DOHH2 (cell line): Measurements from ENCODE around the gene SPOCD1.
A peak's percentile ranks its signal among the peaks of the same experiment; 100 is the strongest.
"Not testable (repeated sequence)": the region's sequence is repeated elsewhere in the genome, so short reads cannot be mapped to it uniquely, and the experiment has no call there.

Source experiments
- H3F3A ChIP-seq: fragments of 200-600 bp; sonication (generic), shearing (Covaris generic); 2 replicates; pipeline ENCODE4 v1.6.0; 2016; ENCODE audit warnings: antibody characterized with exemption, mild to moderate bottlenecking; ENCODE audit not compliant: control insufficient read depth, insufficient read depth
- H3K27ac ChIP-seq: fragments of 200-600 bp; sonication (generic); 2 replicates; pipeline ENCODE4 v1.5.1; 2014; ENCODE audit warnings: low read depth, mild to moderate bottlenecking, low read length, moderate library complexity
- H3K27me3 ChIP-seq: fragments of 200-600 bp; sonication (generic); 2 replicates; pipeline ENCODE4 v1.6.1; 2014; ENCODE audit warnings: mild to moderate bottlenecking, low read length, mixed read lengths; ENCODE audit not compliant: control insufficient read depth
- H3K36me3 ChIP-seq: fragments of 200-600 bp; sonication (generic); 2 replicates; pipeline ENCODE4 v1.6.1; 2014; ENCODE audit warnings: mild to moderate bottlenecking, low read length, moderate library complexity, mixed read lengths; ENCODE audit not compliant: control insufficient read depth
- H3K4me1 ChIP-seq: fragments of 200-600 bp; sonication (generic); 2 replicates; pipeline ENCODE4 v1.6.1; 2014; ENCODE audit warnings: mild to moderate bottlenecking, low read length, mixed read lengths; ENCODE audit not compliant: control insufficient read depth
- H3K4me2 ChIP-seq: fragments of 200-600 bp; sonication (generic); 2 replicates; pipeline ENCODE4 v1.6.0; 2014; ENCODE audit warnings: mild to moderate bottlenecking, low read length, moderate library complexity
- H3K4me3 ChIP-seq: fragments of 200-600 bp; sonication (generic); 2 replicates; pipeline ENCODE4 v1.5.1; 2014; ENCODE audit warnings: mild to moderate bottlenecking, low read length, mixed read lengths
- H3K79me2 ChIP-seq: fragments of 200-600 bp; sonication (generic); 2 replicates; pipeline ENCODE4 v1.6.1; 2014; ENCODE audit warnings: mild to moderate bottlenecking, low read length, mixed read lengths; ENCODE audit not compliant: control insufficient read depth
- H3K9me2 ChIP-seq: fragments of 200-600 bp; sonication (generic); replicated peaks from 2 replicates; pipeline ENCODE4 v1.6.1; 2014; ENCODE audit warnings: mild to moderate bottlenecking, low read length, mixed read lengths; ENCODE audit not compliant: control insufficient read depth
- H3K9me3 ChIP-seq: fragments of 200-600 bp; sonication (generic); 2 replicates; pipeline ENCODE4 v1.6.1; 2014; ENCODE audit warnings: antibody characterized with exemption, low read length, mixed read lengths; ENCODE audit not compliant: control insufficient read depth, insufficient read depth
- H4K20me1 ChIP-seq: fragments of 200-600 bp; sonication (generic); 2 replicates; pipeline ENCODE4 v1.6.0; 2014; ENCODE audit warnings: low read depth, mild to moderate bottlenecking, antibody characterized with exemption, low read length, moderate library complexity; ENCODE audit not compliant: control insufficient read depth, insufficient read depth
- CTCF ChIP-seq: fragments of 200-600 bp; sonication (generic); IDR thresholded peaks from one replicate; pipeline ENCODE4 v1.5.1; 2014; ENCODE audit warnings: antibody characterized with exemption, mild to moderate bottlenecking, low read depth, low read length; ENCODE audit not compliant: poor library complexity, severe bottlenecking
- EZH2phosphoT487 ChIP-seq: fragments of 200-600 bp; sonication (generic); IDR thresholded peaks from 2 replicates; pipeline ENCODE4 v1.6.1; 2017; ENCODE audit warnings: borderline replicate concordance, mild to moderate bottlenecking, antibody characterized with exemption, low read length, moderate library complexity, mixed read lengths

The SPOCD1 gene

GRCh38 chr1:31828341-31828740 lies 12.5 kb upstream of the SPOCD1 start:
- Histone ChIP-seq H3F3A (peaks cover 10% of the 10 kb centered on the region), H3K9me2 (no peaks in the 10 kb centered on the region), H3K4me3 (no peak overlapping the region), H3K4me1 (peaks cover 34% of the 10 kb centered on the region), H3K79me2 (no peaks in the 10 kb centered on the region), H3K36me3 (0 out of 2 replicates have a peak, but pooled peaks cover 3% of the 10 kb centered on the region), H3K27ac (no peak overlapping the region), H3K27me3 (no peaks in the 10 kb centered on the region), H3K9me3 (no peaks in the 10 kb centered on the region), H3K4me2 (peak overlapping the region; percentile 47), H4K20me1 (no peaks in the 10 kb centered on the region)
- no peak for TF ChIP-seq CTCF
- TF ChIP-seq EZH2phosphoT487 = no peak

GRCh38 chr1:31823780-31824179 lies 8.0 kb upstream of the SPOCD1 start:
- TF ChIP-seq CTCF (no peak), EZH2phosphoT487 (no peak)
- Histone ChIP-seq H3K4me3 (no peak overlapping the region), H3K27me3 (no peaks in the 10 kb centered on the region), H3K4me2 (no peak overlapping the region), H3K27ac (no peak overlapping the region), H3F3A (peaks cover 10% of the 10 kb centered on the region), H3K36me3 (0 out of 2 replicates have a peak, but pooled peaks cover 3% of the 10 kb centered on the region), H4K20me1 (no peaks in the 10 kb centered on the region), H3K4me1 (peaks cover 34% of the 10 kb centered on the region), H3K9me2 (no peaks in the 10 kb centered on the region), H3K9me3 (no peaks in the 10 kb centered on the region), H3K79me2 (no peaks in the 10 kb centered on the region)

GRCh38 chr1:31822766-31823165 lies 6.9 kb upstream of the SPOCD1 start:
- no peak overlapping the region for H3K27ac ChIP-seq
- 0 out of 2 replicates have a peak, but pooled peaks cover 3% of the 10 kb centered on the region for H3K36me3 ChIP-seq
- no peaks in the 10 kb centered on the region for H4K20me1 ChIP-seq
- peaks cover 10% of the 10 kb centered on the region for H3F3A ChIP-seq
- peaks cover 34% of the 10 kb centered on the region for H3K4me1 ChIP-seq
- no peak for TF ChIP-seq EZH2phosphoT487
- no peak for TF ChIP-seq CTCF
- H3K79me2 ChIP-seq = no peaks in the 10 kb centered on the region
- H3K4me3 ChIP-seq = no peak overlapping the region
- no peaks in the 10 kb centered on the region for H3K27me3 ChIP-seq
- no peaks in the 10 kb centered on the region for H3K9me3 ChIP-seq
- no peaks in the 10 kb centered on the region for H3K9me2 ChIP-seq
- no peak overlapping the region for H3K4me2 ChIP-seq

GRCh38 chr1:31820196-31820595 lies 4.4 kb upstream of the SPOCD1 start:
- not testable (repeated sequence) for H3K4me2 ChIP-seq, H3K27ac ChIP-seq, H4K20me1 ChIP-seq, H3K4me3 ChIP-seq, H3K9me2 ChIP-seq, H3F3A ChIP-seq, H3K9me3 ChIP-seq, H3K36me3 ChIP-seq, H3K27me3 ChIP-seq, H3K79me2 ChIP-seq
- peaks cover 43% of the 10 kb centered on the region for H3K4me1 ChIP-seq
